K562 (cell line): ENCODE results near the gene PLEKHA7.

Experiments
- AFF1 ChIP-seq, 2 experiments: fragments of 450-650 bp; IDR thresholded peaks; 2 replicates each; pipeline ENCODE4 v1.6.1; 2018; ENCODE audit warnings: mild to moderate bottlenecking in 2 of 2, low read depth in 1 of 2; ENCODE audit not compliant: partially characterized antibody in 2 of 2
- CTCF ChIP-seq, 3 experiments: IDR thresholded peaks in 2 of 3; conservative IDR thresholded peaks in 1 of 3; 2 replicates each; pipeline ENCODE4 v1.5.1; 2011 to 2012; ENCODE audit warnings: low read length in 3 of 3, mild to moderate bottlenecking in 3 of 3, control low read depth in 2 of 3, improper control_type of control experiment in 1 of 3, inconsistent platforms in 1 of 3, low read depth in 1 of 3, mixed read lengths in 1 of 3, moderate library complexity in 1 of 3; ENCODE audit not compliant: insufficient read depth in 2 of 3
- FOXA1 ChIP-seq: fragments of 450-650 bp; IDR thresholded peaks from 2 replicates; pipeline ENCODE4 v1.6.1; 2016; ENCODE audit warnings: mild to moderate bottlenecking, borderline replicate concordance
- JUND ChIP-seq, 2 experiments: IDR thresholded peaks; 2 replicates in 1 of 2; 3 replicates in 1 of 2; pipeline ENCODE4 v1.6.1; 2011; ENCODE audit warnings: borderline replicate concordance in 2 of 2, low read depth in 2 of 2, low read length in 2 of 2, improper control_type of control experiment in 1 of 2, missing biosample characterization in 1 of 2, missing genetic modification characterization in 1 of 2, missing genetic modification reagents in 1 of 2
- MAFK ChIP-seq: IDR thresholded peaks from 2 replicates; pipeline ENCODE4 v1.6.1; 2011; ENCODE audit warnings: low read length, improper control_type of control experiment
- MNT ChIP-seq, 2 experiments: fragments of 450-650 bp; conservative IDR thresholded peaks; 2 replicates each; pipeline ENCODE4 v1.6.1; 2017; ENCODE audit warnings: mild to moderate bottlenecking in 2 of 2, moderate library complexity in 2 of 2
- POLR2H ChIP-seq: IDR thresholded peaks from 2 replicates; pipeline ENCODE4 v1.6.1; 2016; ENCODE audit warnings: missing genetic modification characterization, low read depth, mild to moderate bottlenecking, control low read depth, missing compliant biosample characterization, moderate library complexity
- VEZF1 ChIP-seq: fragments of 200-800 bp; sonication (Bioruptor generic); IDR thresholded peaks from 2 replicates; pipeline ENCODE4 v1.6.1; 2017; ENCODE audit warnings: missing genetic modification characterization, missing compliant biosample characterization
- YY1 ChIP-seq, 3 experiments: IDR thresholded peaks; 2 replicates each; pipeline ENCODE4 v1.6.1; 2011; ENCODE audit warnings: low read length in 2 of 3, mild to moderate bottlenecking in 2 of 3, moderate library complexity in 2 of 3, borderline replicate concordance in 1 of 3, control low read depth in 1 of 3, low read depth in 1 of 3; ENCODE audit not compliant: insufficient read depth in 3 of 3, insufficient replicate concordance in 2 of 3, control insufficient read depth in 1 of 3, insufficient read length in 1 of 3; ENCODE audit errors: extremely low read depth in 1 of 3
- ZNF766 ChIP-seq: fragments of 200-800 bp; sonication (Bioruptor generic); conservative IDR thresholded peaks from 2 replicates; pipeline ENCODE4 v1.6.1; 2016; ENCODE audit warnings: missing genetic modification characterization, missing compliant biosample characterization

GRCh38 chr11:16874275-16874975, 139.8 kb downstream of the PLEKHA7 start:
- no peak for TF ChIP-seq CTCF (IDR thresholded peaks at IDR 0.05 in 2 of 3, conservative IDR thresholded peaks at IDR 0.05 in 1 of 3; ENCODE audit: insufficient read depth in 2 of 3, low read depth in 1 of 3, low read length in 3 of 3)
- no peak for TF ChIP-seq VEZF1 (CRISPR knock-in tag)
- TF ChIP-seq POLR2H (tag), result no peak
- no peak for TF ChIP-seq FOXA1
- TF ChIP-seq YY1 (IDR thresholded peaks at IDR 0.05; ENCODE audit: borderline replicate concordance in 1 of 3, control insufficient read depth in 1 of 3, extremely low read depth in 1 of 3, insufficient read depth in 3 of 3, insufficient read length in 1 of 3, insufficient replicate concordance in 2 of 3, low read depth in 1 of 3, low read length in 2 of 3), result no peak
- TF ChIP-seq MAFK, result no peak
- TF ChIP-seq MNT (conservative IDR thresholded peaks at IDR 0.05), result no peak
- no peak for TF ChIP-seq AFF1 (IDR thresholded peaks at IDR 0.05; ENCODE audit: low read depth in 1 of 2, partially characterized antibody in 2 of 2)
- no peak for TF ChIP-seq ZNF766 (CRISPR knock-in tag)
- no peak for TF ChIP-seq JUND (IDR thresholded peaks at IDR 0.05; ENCODE audit: borderline replicate concordance, low read depth, low read length)
- TF ChIP-seq JUND (tag; IDR thresholded peaks at IDR 0.05; ENCODE audit: borderline replicate concordance, low read depth, low read length), result no peak
